Measurements from ENCODE around the gene PPP1R12B. TPM values are rescaled to one million over a fixed set of nuclear protein-coding genes. Genes with fewer than 3 reads are reported as not detected.
A peak's percentile ranks its signal among the peaks of the same experiment; 100 is the strongest.

Gene PPP1R12B
- total RNA-seq (ENCODE audit: low replicate concordance) = 22.2 and 31.2 TPM in 2 replicates
- long read RNA-seq, partial matches to known transcripts = 5 of 11 reads
- long read RNA-seq, other reads (novel, unspliced or antisense) = 6 of 11 reads

- H3K27me3 Mint-ChIP-seq = no peaks in the 10 kb centered on the region
- peak within 1 kb of the TSS; percentile 95 for H3K4me3 Mint-ChIP-seq
- peaks cover 15% of the 10 kb centered on the region for H3K4me1 Mint-ChIP-seq (ENCODE audit: unreplicated experiment)
- H3K9me3 Mint-ChIP-seq = no peaks in the 10 kb centered on the region
- peak within 1 kb of the TSS; percentile 92 for H3K27ac Mint-ChIP-seq
- TF ChIP-seq CTCF (conservative IDR thresholded peaks at IDR 0.05) = no peak
- DNase-seq (ENCODE audit: extremely low spot score, unreplicated experiment) = peak; percentile 97
- no peaks in the 10 kb centered on the region for H3K36me3 Mint-ChIP-seq
Measured at GRCh38 chr1:202348509-202349205, at the start of gene PPP1R12B. Gene PPP1R12B, plus strand, starts transcription at chr1:202348699. Its CDS starts 153 bp downstream, at chr1:202348852.

GRCh38 chr1:202302166-202302565 lies 46.3 kb upstream of the PPP1R12B start:
- no peaks in the 10 kb centered on the region for H3K36me3 Mint-ChIP-seq
- no peaks in the 10 kb centered on the region for H3K9me3 Mint-ChIP-seq
- H3K27ac Mint-ChIP-seq = no peak overlapping the region
- TF ChIP-seq CTCF (conservative IDR thresholded peaks at IDR 0.05) = no peak
- no peak for DNase-seq (ENCODE audit: extremely low spot score, unreplicated experiment)
- no peaks in the 10 kb centered on the region for H3K4me1 Mint-ChIP-seq (ENCODE audit: unreplicated experiment)
- H3K27me3 Mint-ChIP-seq = peaks cover 28% of the 10 kb centered on the region
- H3K4me3 Mint-ChIP-seq = no peak overlapping the region

GRCh38 chr1:202304375-202304774 lies 44.1 kb upstream of the PPP1R12B start:
- Mint-ChIP-seq H3K4me3 (no peak overlapping the region), H3K36me3 (no peaks in the 10 kb centered on the region), H3K27me3 (peaks cover 21% of the 10 kb centered on the region), H3K4me1 (ENCODE audit: unreplicated experiment) (no peaks in the 10 kb centered on the region), H3K27ac (no peak overlapping the region), H3K9me3 (no peaks in the 10 kb centered on the region)
- TF ChIP-seq CTCF (conservative IDR thresholded peaks at IDR 0.05) = no peak
- no peak for DNase-seq (ENCODE audit: extremely low spot score, unreplicated experiment)

- DNase-seq (ENCODE audit: extremely low spot score, unreplicated experiment) = no peak
- no peak overlapping the region for H3K4me3 Mint-ChIP-seq
- H3K27ac Mint-ChIP-seq = no peak overlapping the region
- peaks cover 23% of the 10 kb centered on the region for H3K27me3 Mint-ChIP-seq
- no peaks in the 10 kb centered on the region for H3K36me3 Mint-ChIP-seq
- no peaks in the 10 kb centered on the region for H3K9me3 Mint-ChIP-seq
- no peak for TF ChIP-seq CTCF (conservative IDR thresholded peaks at IDR 0.05)
- no peaks in the 10 kb centered on the region for H3K4me1 Mint-ChIP-seq (ENCODE audit: unreplicated experiment)
Measured at GRCh38 chr1:202305168-202305567, 43.3 kb upstream of the PPP1R12B start.

GRCh38 chr1:202306535-202307345 lies 41.8 kb upstream of the PPP1R12B start:
- Mint-ChIP-seq H3K4me3 (no peak overlapping the region), H3K27ac (no peak overlapping the region), H3K9me3 (no peaks in the 10 kb centered on the region), H3K27me3 (peaks cover 26% of the 10 kb centered on the region), H3K4me1 (ENCODE audit: unreplicated experiment) (no peaks in the 10 kb centered on the region), H3K36me3 (no peaks in the 10 kb centered on the region)
- no peak for DNase-seq (ENCODE audit: extremely low spot score, unreplicated experiment)
- no peak for TF ChIP-seq CTCF (conservative IDR thresholded peaks at IDR 0.05)
